Activated CD8-positive, alpha-beta memory T cell treated with anti-CD3 and anti-CD28 coated beads, Interleukin-2, amount 50 U/mL, for 1 hour (primary cell): ENCODE results near the gene CFAP299.
"Not testable (repeated sequence)": the region's sequence is repeated elsewhere in the genome, so short reads cannot be mapped to it uniquely, and the experiment has no call there.

Experiments
- DNase-seq: peaks from one replicate; pipeline ENCODE4 v3.0.0-alpha.2; 2020; ENCODE audit errors: extremely low read depth

CFAP299 gene

DNA sequence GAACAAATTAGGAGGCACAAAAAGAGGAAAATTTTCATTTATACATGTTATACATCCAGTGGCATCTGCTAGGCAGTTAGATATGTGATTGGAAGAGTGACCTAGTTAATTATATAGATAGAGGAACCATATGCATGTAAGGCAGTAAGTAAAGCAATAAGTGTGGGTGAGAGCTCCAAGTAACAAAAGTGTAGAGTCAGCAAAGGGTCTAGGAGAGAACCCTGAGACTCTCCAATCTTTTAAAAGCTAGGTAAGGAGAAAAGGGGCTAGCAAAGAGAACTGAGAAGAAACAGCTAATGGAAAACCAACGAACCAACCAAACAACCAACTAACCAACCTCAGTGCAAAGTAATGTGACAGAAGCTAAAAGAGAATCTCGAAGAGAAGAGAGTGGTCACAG is 3.8 kb upstream of the CFAP299 start:
- DNase-seq, result no peak

DNA sequence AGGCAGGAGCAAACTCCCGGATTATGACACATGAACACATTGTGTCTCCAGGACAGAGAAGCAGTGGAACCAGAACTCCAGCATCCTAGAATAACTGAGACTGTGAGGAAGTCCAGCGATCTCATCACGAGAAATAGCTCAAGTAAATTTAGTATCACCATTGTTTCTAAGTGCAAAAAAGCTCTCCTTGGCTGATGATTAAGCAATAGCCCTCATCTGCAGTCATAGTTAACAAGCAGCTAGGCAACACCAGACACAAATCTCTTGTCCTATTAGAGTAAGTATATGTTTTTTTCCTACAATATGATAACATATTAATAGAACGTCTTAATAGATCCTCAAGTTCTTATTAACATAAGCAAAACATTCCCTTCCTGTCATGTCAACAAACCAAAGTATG is 2.4 kb upstream of the CFAP299 start:
- no peak for DNase-seq

DNA sequence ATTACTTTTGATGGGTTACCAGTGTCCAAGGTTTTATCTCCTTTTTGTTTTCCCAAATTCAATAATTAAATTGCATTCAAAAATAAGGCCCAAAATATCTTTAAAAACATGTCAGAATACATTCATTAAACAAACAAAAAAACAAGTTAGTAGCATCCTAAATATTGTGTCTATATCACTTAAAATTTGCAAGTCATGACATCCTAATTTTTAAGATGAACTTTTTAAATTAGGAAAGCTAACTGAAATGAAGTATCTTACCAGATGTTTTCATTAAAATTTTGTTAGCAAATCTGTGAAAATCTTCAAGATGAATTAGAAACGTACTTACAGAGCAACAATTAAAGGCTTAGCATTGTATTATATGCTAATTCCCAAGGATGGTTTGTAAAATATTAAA is 962 bp upstream of the CFAP299 start:
- DNase-seq, result no peak

DNA sequence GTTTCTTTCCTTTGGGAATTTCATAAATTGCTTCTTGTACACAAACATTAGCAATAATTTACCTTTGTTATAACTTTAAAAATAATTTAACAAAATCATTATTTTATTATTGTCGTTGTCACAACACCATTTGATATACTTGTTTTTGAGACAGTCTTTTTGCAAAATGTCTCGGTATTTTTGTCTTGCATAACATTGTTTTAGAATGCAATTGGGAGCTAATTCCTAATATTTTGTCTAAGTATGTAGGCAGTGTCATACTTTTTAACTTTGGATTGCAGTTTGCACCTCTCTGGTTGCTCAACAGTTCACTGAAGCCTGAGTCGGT is 340 bp upstream of the CFAP299 start:
- DNase-seq, result no peak

DNA sequence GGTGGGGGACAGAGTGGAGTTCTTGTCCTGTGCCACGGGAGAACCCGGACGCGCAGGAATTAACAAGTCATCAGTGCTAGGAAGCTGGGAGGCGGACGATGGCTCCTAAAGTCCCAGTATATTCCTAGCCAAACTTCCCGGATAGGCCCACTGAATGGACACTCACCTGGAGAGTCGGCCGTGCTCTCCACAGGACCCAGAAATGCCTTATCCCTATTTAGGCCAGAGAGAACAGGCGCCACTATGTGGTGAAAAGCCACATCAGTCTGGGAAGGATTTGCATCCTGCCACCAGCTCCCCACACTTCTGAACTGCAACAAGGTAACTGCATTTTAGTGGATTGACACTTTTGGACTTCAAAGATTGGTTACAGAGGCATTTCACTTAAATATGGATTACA is 1.1 kb downstream of the CFAP299 start:
- DNase-seq, result no peak

DNA sequence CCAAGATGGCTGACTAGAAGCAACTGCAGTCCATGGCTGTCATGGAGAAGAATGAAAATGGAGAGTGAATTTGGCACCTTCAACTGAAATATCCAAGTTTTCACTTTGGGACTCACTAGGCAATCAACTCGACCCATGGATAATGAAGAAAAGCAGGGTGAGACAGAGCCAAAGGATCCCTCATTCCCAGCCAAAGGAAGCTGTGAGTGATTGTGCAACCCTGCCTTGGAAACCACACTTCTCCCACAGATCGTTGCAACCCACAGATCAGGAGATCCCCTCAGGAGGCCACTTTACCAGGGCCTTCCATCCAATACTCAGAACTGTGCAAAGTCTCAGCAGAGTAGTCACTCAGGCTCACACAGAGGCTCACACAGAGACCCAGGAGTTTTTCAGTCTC is 4.5 kb downstream of the CFAP299 start:
- no peak for DNase-seq

DNA sequence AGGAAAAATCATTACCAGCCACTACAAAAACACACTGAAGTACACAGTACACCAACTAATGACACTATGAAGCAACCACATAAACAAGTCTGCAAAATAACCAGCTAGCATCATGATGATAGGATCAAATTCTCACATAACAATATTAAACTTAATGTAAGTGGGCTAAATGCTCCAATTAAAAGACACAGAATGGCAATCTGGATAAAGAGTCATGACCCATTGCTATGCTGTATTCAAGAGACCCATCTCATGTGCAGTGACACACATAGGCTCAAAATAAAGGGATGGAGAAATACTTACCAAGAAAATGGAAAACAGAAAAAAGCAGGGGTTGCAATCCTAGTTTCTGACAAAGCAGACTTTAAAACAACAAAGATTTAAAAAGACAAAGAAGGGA is 7.2 kb downstream of the CFAP299 start:
- DNase-seq, result not testable (repeated sequence)

DNA sequence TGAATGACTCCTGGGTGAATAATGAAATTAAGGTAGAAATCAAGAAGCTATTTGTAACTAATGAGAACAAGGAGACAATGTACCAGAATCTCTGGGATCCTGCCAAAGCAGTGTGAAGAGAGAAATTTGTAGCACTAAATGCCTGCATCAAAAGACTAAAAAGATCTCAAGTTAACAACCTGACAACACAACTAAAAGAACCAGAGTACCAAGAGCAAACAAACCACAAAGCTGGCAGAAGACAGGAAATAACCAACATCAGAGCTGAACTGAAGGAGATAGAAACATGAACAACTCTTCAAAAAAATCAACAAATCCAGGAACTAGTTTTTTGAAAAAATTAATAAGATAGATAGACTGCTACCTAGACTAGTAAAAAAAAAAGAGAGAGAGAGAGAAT is 8.4 kb downstream of the CFAP299 start:
- DNase-seq, result no peak

DNA sequence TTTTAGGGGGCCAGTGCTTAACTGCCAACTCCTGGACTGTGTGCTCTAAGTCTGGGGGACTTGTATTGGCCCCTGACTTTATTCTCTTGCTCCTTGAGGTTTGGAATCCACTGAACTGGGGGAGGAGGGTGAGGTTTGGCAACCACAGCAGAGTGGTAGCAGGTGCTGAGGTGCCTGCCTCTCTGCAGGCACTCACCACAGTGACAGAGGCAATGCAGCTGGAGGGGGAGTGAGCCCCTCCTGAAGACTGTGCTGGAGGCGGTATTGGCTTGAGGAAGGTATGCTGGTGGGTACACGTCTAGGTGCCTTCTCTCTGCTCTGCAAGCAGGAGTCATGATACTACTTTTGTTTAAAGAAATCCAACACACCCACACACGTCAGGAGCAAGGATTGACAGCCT is 24.6 kb downstream of the CFAP299 start:
- no peak for DNase-seq

DNA sequence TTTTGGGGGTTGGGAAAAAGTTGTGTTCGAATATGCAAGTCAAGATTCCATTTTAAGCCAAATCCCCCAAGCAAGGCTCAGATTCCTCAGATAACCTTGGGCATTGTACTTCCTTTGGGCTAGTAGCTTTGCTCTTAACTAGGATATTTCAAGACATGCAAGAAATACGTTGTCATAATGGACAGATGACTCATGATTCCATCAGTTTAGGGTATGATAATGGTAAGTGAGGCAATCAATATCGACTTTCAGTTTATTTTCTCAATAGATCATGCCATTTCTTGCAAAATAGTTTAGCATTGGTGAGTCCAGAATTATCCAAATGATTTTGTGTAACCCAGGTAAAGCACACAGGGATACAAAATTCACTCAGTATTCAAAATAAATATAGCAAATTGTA is 25.4 kb downstream of the CFAP299 start:
- no peak for DNase-seq

DNA sequence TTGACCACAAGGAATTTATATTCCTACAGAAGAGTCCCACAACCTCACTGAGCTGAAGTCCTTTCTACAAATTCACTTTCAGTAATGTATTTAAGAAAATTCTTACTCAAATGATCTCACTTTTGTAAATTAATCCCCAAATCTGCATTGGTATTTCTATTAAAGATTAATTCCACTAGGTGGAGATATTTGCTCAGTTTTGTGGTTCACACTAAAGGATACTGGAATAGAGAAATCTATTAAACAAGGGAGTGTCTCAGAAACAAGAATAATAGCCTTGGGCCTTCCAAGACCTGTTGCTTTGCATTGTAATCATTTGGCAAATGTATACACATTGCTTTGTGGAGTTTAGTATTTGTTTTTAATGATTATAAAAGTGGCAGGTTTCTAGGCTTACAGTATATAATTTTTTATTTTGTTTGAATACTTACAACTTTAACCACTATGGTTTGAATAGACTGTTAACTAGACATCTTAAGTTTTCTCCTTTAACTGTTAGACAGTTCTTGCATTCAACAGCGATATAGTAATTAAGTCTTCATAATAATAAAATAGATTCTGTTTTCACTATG is 25.9 kb downstream of the CFAP299 start:
- DNase-seq, result no peak

DNA sequence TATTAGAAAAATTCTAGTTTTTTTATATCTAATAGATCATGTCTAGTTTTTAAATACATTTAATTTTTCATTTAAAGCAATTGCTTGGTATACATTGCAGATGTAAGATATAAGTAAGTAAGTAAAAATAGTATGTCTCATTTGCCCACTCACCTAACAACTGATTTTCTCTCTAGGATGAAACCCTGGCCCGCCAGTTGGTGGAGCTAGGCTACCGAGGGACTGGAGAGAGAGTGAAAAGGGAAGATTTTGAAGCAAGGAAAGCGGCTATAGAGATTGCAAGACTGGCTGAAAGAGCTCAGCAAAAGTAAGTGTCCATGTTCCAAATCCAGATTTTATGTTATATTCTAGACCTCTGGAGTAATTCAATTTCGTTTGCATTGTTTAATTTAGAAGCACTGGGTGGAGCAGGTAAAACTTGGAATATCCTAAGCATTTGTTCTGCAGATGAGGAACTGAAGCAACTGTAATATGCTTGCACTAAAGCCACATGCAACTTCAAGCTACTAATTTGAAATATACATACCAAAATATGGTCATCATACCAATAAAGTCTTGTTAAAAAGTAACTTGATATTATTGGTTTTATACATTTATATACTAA is 27.1 kb downstream of the CFAP299 start:
- DNase-seq, result no peak

DNA sequence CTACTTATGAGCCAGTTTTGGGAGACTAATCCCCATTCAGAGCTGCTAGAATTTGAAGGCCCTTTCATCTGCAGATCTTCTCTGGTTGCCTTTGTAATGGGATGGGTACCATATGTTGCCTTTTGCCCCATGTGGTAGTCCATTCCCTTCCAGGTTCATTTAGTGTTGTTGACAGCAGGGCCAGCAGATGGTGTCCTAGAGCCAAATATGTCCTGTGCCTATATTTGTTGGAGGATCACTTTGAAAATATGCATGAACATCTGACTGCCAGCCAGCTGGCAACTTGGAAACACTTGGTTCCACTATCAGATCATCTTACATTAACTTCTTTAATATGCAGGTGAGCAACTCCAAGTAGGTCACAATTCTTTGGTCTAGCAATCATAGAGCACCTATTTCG is 30.4 kb downstream of the CFAP299 start:
- no peak for DNase-seq

DNA sequence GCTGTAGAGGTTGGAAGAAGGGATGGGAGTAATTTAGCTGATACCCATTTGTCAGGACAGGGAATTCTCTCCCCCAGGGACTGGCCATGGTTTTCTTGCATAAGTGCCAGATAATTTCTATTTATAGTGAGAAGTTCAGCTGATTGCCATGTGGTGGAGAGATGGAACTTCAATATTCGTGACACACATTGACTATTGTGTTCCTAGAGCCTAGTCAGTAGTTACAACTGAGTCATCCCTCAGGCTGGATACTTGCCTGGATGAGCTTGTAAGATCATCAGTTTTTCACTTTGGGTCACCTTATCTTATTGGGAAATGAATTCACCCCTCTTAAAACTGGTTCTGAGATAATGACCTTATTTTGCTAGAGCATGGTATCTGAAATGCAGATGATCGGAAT is 32.2 kb downstream of the CFAP299 start:
- DNase-seq, result no peak

DNA sequence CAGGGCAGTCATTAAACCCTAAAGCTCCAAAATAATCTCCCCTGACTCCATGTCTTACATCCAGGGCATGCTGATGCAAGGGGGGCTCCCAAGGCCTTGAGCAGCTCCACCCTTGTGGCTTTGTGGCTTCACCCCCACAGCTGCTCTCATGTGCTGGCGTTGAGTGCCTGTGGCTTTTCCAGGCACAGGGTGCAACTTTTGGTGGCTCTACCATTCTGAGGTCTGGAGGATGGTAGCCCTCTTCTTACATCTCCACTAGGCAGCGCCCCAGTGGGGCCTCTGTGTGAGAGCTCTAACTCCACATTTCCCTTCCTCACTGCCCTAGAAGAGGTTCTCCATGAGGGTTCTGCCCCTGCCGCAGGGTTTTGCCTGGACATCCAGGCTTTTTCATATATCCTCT is 35.1 kb downstream of the CFAP299 start:
- no peak for DNase-seq

DNA sequence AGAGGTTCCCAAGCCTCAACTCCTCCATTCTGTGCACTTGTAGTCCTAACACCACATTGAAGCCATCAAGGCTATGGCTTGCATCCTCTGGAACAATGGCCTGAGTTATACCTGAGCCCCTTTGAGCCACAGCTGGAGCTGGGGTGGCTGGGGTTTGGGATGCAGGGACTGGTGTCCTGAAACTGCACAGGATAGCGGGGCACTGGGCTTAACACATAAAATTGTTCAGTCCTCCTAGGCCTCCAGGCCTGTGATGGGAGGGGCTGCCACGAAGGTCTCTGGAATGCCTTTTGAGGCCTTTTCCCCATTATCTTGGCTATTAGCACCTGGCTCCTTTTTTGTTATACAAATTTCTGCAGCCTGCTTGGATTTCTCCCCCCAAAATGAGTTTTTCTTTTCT is 35.5 kb downstream of the CFAP299 start:
- DNase-seq, result no peak

DNA sequence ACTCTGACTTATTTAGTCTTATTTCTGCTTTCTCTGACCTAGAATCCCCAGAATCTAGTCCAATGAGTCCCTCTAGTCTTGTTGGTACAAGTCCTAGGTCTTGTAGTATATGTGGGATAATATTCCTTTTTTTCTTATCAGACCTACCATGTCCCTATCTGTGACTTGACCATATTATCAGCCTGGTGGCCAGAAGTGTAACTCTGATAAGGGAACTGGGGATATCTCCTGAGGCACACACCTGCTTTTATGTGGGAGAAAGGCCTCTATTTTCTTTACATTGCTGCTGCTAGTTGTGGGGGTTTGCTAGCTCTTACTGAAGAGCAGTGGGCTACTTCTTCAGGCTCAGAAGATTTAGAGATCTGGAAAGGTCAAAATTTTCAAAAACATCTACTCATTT is 38.6 kb downstream of the CFAP299 start:
- DNase-seq, result no peak

DNA sequence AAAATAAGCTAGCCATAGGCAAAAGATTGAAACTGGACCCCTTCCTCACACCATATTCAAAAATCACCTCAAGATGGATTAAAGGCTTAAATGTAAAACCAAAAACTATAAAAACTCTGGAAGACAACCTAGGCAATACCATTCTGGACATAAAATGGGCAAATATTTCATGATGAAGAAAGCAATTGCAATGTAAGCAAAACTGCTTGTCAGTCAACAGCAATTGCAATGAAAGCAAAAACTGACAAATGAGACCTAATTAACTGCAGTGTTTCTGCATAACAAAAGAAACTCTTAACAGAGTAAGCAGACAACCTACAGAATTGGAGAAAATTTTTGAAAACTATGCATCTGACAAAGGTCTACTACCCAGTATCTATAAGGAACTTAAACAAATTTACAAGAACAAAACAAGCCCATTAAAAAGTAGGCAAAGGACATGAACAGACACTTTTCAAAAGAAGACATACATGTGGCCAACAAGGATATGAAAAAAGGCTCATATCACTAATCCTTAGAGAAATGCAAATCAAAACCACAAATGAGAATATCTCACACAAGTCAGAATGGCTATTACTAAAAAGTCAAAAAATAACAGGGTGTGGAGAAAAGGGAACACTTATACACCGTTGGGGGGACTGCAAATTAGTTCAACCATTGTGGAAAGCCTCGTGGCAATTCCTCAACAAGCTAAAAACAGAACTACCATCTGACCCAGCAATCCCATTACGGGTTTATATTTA is 46.7 kb downstream of the CFAP299 start:
- no peak for DNase-seq

DNA sequence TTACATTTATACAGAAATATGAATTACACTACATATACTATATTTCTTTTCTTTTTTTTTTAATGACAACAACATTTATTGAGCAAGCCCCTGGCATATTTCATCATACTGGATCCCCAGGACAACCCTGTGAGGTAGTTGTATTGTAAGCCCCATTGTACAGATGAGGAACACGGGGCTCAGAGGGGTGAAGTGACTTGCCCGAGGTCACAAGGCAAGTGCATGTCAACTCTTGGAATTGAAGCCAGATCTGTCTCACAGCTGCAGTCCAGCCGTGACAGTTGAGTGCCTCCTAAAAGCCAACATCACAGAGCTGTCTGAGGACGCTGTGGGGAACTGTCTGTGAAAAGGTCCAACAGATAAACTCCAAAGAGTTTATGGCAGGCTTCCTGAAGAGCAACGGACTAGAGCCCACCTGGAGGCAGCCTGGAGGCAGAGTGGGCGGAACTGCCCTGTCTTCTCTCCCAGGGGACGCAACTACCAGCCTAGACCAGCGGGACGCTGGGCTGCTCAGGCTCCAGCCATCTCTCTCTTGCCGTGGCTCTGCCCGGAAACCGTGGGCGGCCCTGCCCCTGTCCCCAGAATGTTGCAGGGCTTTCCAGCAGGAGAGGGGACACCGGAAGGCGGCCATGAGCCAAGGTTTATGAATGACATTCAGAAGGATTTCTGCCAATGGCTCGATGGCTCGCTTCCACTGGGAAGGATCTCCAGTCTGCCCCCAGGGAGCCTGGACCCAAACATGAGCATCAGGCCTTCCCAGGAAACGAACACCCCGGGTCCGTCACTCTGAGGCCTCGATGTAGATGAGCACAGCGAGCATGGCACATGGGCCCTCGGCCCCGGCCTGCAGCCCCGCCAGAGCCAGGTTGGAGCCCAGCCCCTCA is 50.1 kb downstream of the CFAP299 start:
- DNase-seq, result no peak

DNA sequence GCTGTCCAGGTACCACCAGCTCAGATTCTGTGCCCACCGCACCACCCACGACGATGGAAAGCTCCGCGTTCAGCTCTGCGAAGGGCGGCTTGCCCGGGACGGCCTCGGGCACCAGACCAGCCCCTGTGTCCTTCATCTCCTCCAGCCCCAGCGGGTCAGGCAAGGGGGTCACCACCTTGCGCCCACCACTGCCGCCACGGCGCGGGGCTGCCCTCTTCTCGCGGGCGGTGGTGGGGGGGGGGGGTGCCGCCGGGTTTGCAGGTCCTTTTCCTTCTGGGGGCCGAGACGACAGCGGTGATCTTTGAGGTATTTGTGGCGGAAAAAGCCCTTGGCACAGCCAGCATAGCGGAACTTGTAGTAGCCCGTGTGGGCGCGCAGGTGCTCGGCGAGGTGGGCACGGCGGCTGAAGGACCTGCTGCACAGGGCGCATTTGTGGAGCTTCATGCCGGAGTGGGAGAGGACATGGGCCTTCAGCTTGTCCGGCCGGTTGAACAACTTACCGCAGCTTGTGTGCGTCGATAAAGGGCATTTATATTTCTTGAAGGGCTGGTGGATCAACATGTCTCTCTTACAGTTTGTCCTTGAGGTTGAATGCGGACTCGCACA is 50.9 kb downstream of the CFAP299 start:
- DNase-seq, result no peak

DNA sequence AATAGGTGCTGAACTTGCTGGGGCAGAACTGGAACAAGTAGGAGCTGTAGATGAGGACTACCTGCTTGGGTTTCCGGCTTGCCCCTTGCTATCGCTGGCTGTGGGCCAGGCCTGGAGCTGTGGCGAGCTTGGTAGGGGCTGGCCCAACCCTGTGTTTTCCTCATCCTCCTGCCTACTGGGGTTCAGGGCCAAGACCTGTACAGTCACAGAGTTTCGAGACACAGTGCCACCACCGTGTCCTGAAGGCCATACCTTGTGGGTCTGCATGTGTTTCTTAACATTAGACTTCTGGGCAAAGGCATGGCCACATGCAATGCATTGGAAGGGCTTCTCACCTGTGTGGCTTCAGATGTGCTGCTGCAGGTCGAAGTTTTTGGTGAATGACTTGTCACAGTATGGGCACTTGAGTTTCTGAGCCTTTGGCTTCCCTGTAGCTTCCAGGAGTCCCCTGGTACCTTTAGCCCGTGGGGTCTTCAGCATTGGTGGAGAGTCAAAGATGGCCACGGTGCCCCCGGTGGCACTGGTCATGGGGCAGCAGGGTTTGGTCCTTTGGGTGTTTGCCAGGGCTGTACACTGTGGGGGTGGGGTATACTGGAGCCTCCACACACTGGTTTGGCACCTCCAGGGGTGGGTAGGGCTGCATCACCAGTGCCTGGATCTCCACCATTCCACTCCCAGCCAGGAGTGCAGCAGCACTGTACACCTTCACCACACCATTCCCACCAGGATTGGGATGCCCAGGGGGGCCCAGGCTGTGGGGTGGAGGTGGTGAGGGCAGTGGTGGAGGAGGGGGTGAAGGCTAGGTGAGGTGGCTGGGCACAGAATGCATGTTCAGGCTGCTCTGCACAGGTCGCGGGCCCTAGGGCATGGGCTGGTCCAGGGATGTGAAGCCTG is 52.1 kb downstream of the CFAP299 start:
- no peak for DNase-seq
